IMR-90 (cell line): ENCODE results near the gene PLCG1. TPM values are rescaled to one million over a fixed set of nuclear protein-coding genes. Genes with fewer than 3 reads are reported as not detected.

Experiments
- ATAC-seq: fragments of 200-7000 bp; cut with Tn5 transposase; 2 replicates; pipeline ENCODE4 v1.9.1; 2020; ENCODE audit warnings: low read depth, mild to moderate bottlenecking, moderate library complexity
- BruUV-seq: library from RNA; stranded (reverse); fragments of 400-500 nt; replicated peaks from 2 replicates; lab custom pipeline; 2021; lab: Mats Ljungman, UMichigan
- CTCF ChIA-PET: fragments of 300-600 bp; formaldehyde crosslinking; extraction: SDS; loops from one replicate; lab custom pipeline; 2021; ENCODE audit warnings: antibody characterized with exemption; lab: Yijun Ruan, JAX
- POLR2A ChIA-PET: fragments of 300-600 bp; sonication (Branson Sonifier 250); formaldehyde crosslinking; loops from one replicate; lab custom pipeline; 2022; ENCODE audit warnings: antibody characterized with exemption; ENCODE audit not compliant: unreplicated experiment; lab: Charles Lee
- DNase-seq: peaks from one replicate; pipeline ENCODE4 v3.0.0; 2013
- H2AFZ ChIP-seq: replicated peaks from 2 replicates; pipeline ENCODE3; 2013; ENCODE audit warnings: low read length, mild to moderate bottlenecking; ENCODE audit not compliant: poor library complexity
- H2AK5ac ChIP-seq: 2 replicates; pipeline ENCODE4 v1.6.1; 2013; ENCODE audit warnings: low read depth, low read length, inconsistent platforms
- H2AK9ac ChIP-seq: replicated peaks from 2 replicates; pipeline ENCODE3; 2013; ENCODE audit warnings: mild to moderate bottlenecking, low read depth, low read length, moderate library complexity; ENCODE audit not compliant: poor library complexity
- H2BK120ac ChIP-seq: 2 replicates; pipeline ENCODE4 v1.6.1; 2013; ENCODE audit warnings: low read depth, low read length, inconsistent platforms
- H2BK15ac ChIP-seq: 3 replicates; pipeline ENCODE4 v1.6.1; 2013; ENCODE audit warnings: low read depth, low read length, inconsistent platforms
- H2BK20ac ChIP-seq: 2 replicates; pipeline ENCODE4 v1.6.1; 2013; ENCODE audit warnings: low read depth, mild to moderate bottlenecking, inconsistent platforms, low read length, moderate library complexity
- H2BK5ac ChIP-seq: 2 replicates; pipeline ENCODE4 v1.6.1; 2013; ENCODE audit warnings: mild to moderate bottlenecking, low read depth, low read length, inconsistent platforms; ENCODE audit not compliant: poor library complexity, severe bottlenecking
- H3K14ac ChIP-seq: replicated peaks from 2 replicates; pipeline ENCODE4 v1.6.1; 2013; ENCODE audit warnings: low read depth, low read length, inconsistent platforms
- H3K18ac ChIP-seq: 2 replicates; pipeline ENCODE4 v1.6.1; 2013; ENCODE audit warnings: low read depth, low read length, control low read depth
- H3K23ac ChIP-seq: 2 replicates; pipeline ENCODE4 v1.6.1; 2013; ENCODE audit warnings: low read depth, low read length, inconsistent platforms
- H3K27ac ChIP-seq: 2 replicates; pipeline ENCODE4 v1.5.1; 2013; ENCODE audit warnings: mild to moderate bottlenecking, control low read depth, low read length; ENCODE audit not compliant: insufficient read depth
- H3K27me3 ChIP-seq: 2 replicates; pipeline ENCODE4 v1.6.1; 2013; ENCODE audit warnings: low read length; ENCODE audit not compliant: control insufficient read depth, insufficient read depth
- H3K36me3 ChIP-seq: 2 replicates; pipeline ENCODE4 v1.6.1; 2013; ENCODE audit warnings: low read length, mixed read lengths; ENCODE audit not compliant: control insufficient read depth, insufficient read depth
- H3K4ac ChIP-seq: 2 replicates; pipeline ENCODE4 v1.6.1; 2013; ENCODE audit warnings: low read depth, low read length, inconsistent platforms
- H3K4me1 ChIP-seq: 2 replicates; pipeline ENCODE4 v1.6.1; 2013; ENCODE audit warnings: low read length, mixed read lengths; ENCODE audit not compliant: control insufficient read depth, insufficient read depth
- H3K4me2 ChIP-seq: 2 replicates; pipeline ENCODE4 v1.6.1; 2013; ENCODE audit warnings: low read depth, mild to moderate bottlenecking, control low read depth, low read length, moderate library complexity
- H3K4me3 ChIP-seq: 2 replicates; pipeline ENCODE4 v1.5.1; 2013; ENCODE audit warnings: low read depth, mild to moderate bottlenecking, control low read depth, low read length, moderate library complexity; ENCODE audit not compliant: insufficient read depth
- H3K56ac ChIP-seq: 2 replicates; pipeline ENCODE4 v1.6.1; 2013; ENCODE audit warnings: low read length, inconsistent platforms; ENCODE audit not compliant: insufficient read depth; ENCODE audit errors: extremely low read depth
- H3K79me1 ChIP-seq, 2 experiments: 2 replicates each; pipeline ENCODE4 v1.6.1; 2013; ENCODE audit warnings: low read length in 2 of 2, inconsistent platforms in 1 of 2, low read depth in 1 of 2
- H3K9ac ChIP-seq: 2 replicates; pipeline ENCODE4 v1.6.1; 2013; ENCODE audit warnings: low read depth, low read length, control low read depth
- H3K9me1 ChIP-seq: 2 replicates; pipeline ENCODE4 v1.6.1; 2013; ENCODE audit warnings: low read length, inconsistent platforms; ENCODE audit not compliant: insufficient read depth
- H3K9me3 ChIP-seq: 2 replicates; pipeline ENCODE4 v1.6.1; 2013; ENCODE audit warnings: low read length; ENCODE audit not compliant: control insufficient read depth, insufficient read depth
- H4K20me1 ChIP-seq: 2 replicates; pipeline ENCODE4 v1.6.1; 2013; ENCODE audit warnings: low read length, inconsistent platforms; ENCODE audit not compliant: insufficient read depth
- H4K5ac ChIP-seq: 2 replicates; pipeline ENCODE4 v1.6.1; 2013; ENCODE audit warnings: mild to moderate bottlenecking, low read depth, low read length, control low read depth
- H4K8ac ChIP-seq, 2 experiments: 2 replicates each; pipeline ENCODE4 v1.6.1; 2013; ENCODE audit warnings: low read depth in 2 of 2, low read length in 2 of 2, control low read depth in 1 of 2, inconsistent platforms in 1 of 2
- H4K91ac ChIP-seq: 2 replicates; pipeline ENCODE4 v1.6.1; 2013; ENCODE audit warnings: low read depth, low read length, inconsistent platforms; ENCODE audit not compliant: insufficient read depth
- FOS ChIP-seq: fragments of 150-350 bp; IDR thresholded peaks from 2 replicates; pipeline ENCODE4 v1.6.1; 2016; ENCODE audit warnings: low read depth, low read length
- WGBS, 2 experiments: methylation state at CpG; one replicate each; pipeline versions ENCODE4 v1.1.5 to v1.1.7; 2013; ENCODE audit warnings: missing lambda C conversion rate in 2 of 2; ENCODE audit not compliant: insufficient read length in 1 of 2; ENCODE audit errors: extremely low coverage in 2 of 2; 5-methylcytosine and 5-hydroxymethylcytosine counted together
- dilution Hi-C: fragments of 300-500 bp; cut with HindIII; formaldehyde crosslinking; loops from one replicate; pipeline ENCODE4 v1.14.3; 2018; ENCODE audit warnings: low sequenced_read_pairs; ENCODE audit not compliant: unreplicated experiment
- in situ Hi-C: fragments of 300-500 bp; cut with MboI; formaldehyde crosslinking; loops from 3 replicates; pipeline ENCODE4 v1.14.3; 2019; ENCODE audit warnings: low sequenced_read_pairs, inconsistent platforms, mixed read lengths
- intact Hi-C: fragments of 100-400 bp; cut with micrococcal nuclease; formaldehyde crosslinking; loops from 2 replicates; pipeline ENCODE4 v1.10.0; 2022
- polyA plus RNA-seq, 3 experiments: library from polyadenylated mRNA; depleted of rRNA; stranded (reverse); fragments of >200 nt; gene quantifications; 2 replicates each; pipeline ENCODE4 v1.2.3, GENCODE V29; 2012; ENCODE audit warnings: low replicate concordance in 1 of 3
- total RNA-seq: library from RNA; depleted of rRNA; stranded (reverse); fragments of >200 nt; gene quantifications from 2 replicates; pipeline ENCODE4 v1.2.3, GENCODE V29; 2012

PLCG1 gene
- total and polyA plus RNA-seq, 2 of the 4 experiments (the other 2 are of a cell fraction) = 59.1 to 69.1 TPM

- H2AK5ac ChIP-seq = no peak overlapping the region
- H2AFZ ChIP-seq = no peak overlapping the region
- H3K27me3 ChIP-seq = no peaks in the 10 kb centered on the region
- ATAC-seq = no peak
- no peak overlapping the region for H3K27ac ChIP-seq
- no peak overlapping the region for H3K56ac ChIP-seq
- H3K18ac ChIP-seq = no peak overlapping the region
- no peak overlapping the region for H4K91ac ChIP-seq
- in situ Hi-C loops = no loop called here
- peaks cover 56% of the 10 kb centered on the region for H3K36me3 ChIP-seq
- no peak overlapping the region for H2BK120ac ChIP-seq
- peaks cover 0 to 20% of the 10 kb centered on the region in 2 experiments; a peak in 2 of 4 replicates for H3K79me1 ChIP-seq
- TF ChIP-seq FOS = no peak
- BruUV-seq = no TSS peak
- 100% methylated on average over 2 of the region's 3 CpGs; no CpG with 5 or more reads in 1 of the 2 experiments for WGBS, 2 experiments
- ChIA-PET CTCF (no interaction called here), POLR2A (no interaction called here)
- no peak overlapping the region for H4K5ac ChIP-seq
- H3K9me1 ChIP-seq = peaks cover 7% of the 10 kb centered on the region; the same call in 1 of the 2 replicates
- H3K4ac ChIP-seq = no peak overlapping the region
- H3K23ac ChIP-seq = no peak overlapping the region
- no peaks in the 10 kb centered on the region; the same call in 1 of the 2 replicates for H4K20me1 ChIP-seq
- no peak overlapping the region for H2BK15ac ChIP-seq
- H2BK20ac ChIP-seq = no peak overlapping the region
- H4K8ac ChIP-seq = no peak overlapping the region
- H3K4me3 ChIP-seq = no peak overlapping the region
- H3K14ac ChIP-seq = no peak overlapping the region
- no peak overlapping the region for H2AK9ac ChIP-seq
- DNase-seq = no peak
- no peak overlapping the region for H2BK5ac ChIP-seq
- no peaks in the 10 kb centered on the region for H3K4me1 ChIP-seq
- H3K4me2 ChIP-seq = no peak overlapping the region
- H3K9ac ChIP-seq = no peak overlapping the region
- dilution Hi-C loops = no loop called here
- H3K9me3 ChIP-seq = no peaks in the 10 kb centered on the region
- intact Hi-C loops = no loop called here
Observed at GRCh38 chr20:41124451-41125094, 12.8 kb upstream of the PLCG1 start.
